HG02938 (cell line): ENCODE measurements around the gene SLFN12L.
"Not testable (repeated sequence)": the region's sequence is repeated elsewhere in the genome, so short reads cannot be mapped to it uniquely, and the experiment has no call there.

Source experiments
- ATAC-seq: cut with Tn5 transposase; IDR thresholded peaks from one replicate; pipeline ENCODE4 v1.9.1; 2021; ENCODE audit warnings: mild to moderate bottlenecking, moderate library complexity; ENCODE audit not compliant: unreplicated experiment

The SLFN12L gene

DNA sequence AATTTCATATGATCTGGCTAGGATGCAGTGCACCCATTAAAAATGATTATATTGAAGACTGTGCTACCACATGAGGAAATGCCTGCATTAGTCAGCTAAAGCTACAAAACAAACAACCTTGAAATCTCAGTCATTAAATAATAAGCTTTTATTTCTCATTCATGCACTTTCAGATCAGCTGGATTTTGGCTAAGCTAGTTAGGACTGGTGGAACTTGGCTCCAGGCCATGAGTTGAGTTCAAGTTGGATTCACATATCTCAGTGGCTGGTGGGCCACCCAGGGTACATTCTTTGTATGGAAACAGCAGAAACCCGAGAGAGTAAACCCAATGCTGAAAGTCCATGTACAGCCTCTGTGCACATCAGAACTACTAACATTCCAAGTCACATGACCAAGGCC is 6.4 kb upstream of the SLFN12L start:
- ATAC-seq: no peak

DNA sequence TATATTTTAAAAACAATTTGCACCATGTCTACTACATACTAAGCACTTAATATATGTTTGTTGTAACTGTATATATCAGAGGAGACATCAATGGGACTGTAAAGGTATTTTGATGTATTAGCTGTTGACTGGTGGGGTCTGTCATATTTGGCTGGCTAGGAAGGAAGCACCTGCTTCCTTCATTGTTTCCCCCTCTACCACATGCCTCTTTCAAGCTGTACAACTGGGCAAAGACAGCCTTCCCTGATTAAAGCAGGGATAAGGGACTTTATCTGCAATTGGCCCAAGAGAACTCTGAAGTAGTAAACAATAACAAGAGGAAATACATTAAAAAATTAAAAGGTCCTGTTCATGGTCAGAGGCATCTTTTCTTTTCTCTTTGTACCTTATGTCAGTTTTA is 5.5 kb upstream of the SLFN12L start:
- no peak for ATAC-seq

DNA sequence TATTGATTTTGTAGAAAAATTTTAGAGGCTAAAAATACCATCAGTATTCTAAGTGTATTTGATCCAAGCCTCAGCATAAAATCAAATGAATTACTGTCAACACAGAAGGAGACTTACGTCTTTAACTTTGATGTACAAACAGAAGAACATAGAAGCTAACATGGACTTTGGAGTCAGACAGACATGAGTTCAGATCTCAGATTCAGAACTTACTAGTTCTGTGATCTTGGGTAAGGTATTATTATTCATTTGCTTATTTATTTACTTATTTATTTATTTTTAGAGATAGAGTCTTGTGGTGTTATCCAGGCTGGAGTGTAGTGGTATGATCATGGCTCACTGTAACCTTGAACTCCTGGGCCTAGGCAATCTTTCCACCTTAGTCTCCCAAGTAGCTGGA is 4.0 kb upstream of the SLFN12L start:
- ATAC-seq: no peak

DNA sequence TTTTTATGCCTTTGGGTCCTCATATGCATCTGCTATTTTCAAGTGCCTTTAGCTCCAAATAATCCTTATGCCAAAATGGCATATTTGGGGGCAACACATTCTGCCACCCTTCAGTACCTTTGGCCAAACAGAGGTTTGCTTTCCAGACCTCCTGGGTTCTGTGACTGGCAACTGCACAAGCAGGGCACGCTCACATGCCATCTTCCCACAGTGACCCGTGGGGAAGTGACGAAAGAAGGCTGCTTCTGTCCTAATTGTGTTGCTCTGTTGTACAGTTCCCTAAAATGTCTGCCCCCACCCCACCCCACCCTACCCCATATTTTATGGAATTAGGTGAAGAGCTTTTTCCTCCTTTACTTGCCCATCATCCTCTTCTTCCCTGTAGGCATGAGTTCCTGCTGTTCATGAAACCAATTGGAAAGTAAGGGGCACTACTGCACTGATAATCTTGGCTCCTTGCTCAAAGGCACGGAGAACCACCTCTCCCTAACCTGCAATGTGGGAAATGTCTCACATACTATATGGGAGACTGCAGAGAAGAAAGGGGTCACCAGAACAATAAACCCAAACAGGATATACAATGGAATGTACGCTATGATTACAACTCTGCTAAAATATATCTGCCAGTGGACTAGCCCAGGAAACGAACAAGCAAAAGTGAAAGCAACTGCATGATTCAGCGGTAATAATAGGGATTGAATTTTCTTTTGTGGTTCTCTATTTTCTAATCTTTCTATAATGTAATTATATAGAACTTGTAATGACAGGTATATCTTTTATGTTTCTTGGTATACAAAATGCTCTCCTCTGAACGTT is 3.3 kb upstream of the SLFN12L start:
- no peak for ATAC-seq

DNA sequence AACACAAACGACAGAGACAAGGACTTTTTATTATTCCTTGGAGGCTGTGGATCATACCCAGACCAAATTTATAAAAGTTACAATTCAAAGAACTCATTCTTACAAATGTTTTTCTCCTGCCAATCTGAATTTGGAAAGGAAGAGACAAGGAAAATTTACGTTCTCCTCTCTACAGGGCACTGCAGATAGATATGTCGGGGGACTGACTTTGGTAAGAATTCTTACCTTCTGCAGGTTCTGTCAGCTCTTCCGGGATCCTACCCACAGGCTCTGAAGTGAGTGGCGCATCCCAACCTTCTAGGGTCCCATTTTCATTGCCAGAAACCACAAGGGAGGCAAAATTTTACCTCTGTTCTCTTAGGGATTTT is 2.2 kb upstream of the SLFN12L start:
- ATAC-seq: no peak

DNA sequence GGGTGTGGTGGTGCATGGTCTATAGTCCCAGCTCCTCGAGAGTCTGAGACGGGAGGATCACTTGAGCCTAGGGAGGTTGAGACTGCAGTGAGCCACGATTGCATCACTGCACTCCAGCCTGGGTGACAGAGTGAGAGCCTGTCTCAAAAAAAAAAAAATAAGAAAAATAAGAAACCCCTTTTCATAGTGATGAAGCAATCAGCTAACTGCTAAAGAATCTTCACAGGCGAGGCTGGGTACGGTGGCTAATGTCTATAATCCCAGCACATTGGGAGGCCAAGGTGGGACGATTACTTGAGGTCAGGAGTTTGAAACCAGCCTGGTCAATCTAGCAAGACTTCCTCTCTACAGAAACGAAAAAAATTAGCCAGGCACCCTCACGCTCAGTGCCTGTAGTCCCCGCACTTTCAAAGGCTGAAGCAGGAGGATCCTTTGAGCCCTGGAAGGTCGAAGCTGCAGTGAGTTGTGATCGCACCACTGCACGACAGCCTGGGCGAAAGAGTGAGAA is 760 bp downstream of the SLFN12L start:
- ATAC-seq: no peak

DNA sequence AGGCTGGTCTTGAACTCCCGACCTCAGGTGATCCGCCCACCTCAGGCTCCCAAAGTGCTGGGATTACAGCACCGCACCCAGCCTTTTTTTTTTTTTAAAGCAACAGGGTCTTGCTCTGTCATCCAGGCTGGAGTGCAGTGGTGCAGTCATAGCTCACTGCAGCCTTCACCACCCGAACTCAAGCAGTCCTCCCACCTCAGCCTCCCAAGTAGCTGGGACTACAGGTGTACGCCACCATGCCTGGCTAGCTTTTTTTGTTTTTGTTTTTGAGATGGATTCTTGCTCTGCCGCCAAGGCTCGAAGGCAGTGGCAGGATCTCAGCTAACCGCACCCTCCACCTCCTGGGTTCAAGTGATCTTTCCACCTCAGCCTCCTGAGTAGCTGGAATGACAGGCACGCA is 2.1 kb downstream of the SLFN12L start:
- not testable (repeated sequence) for ATAC-seq

DNA sequence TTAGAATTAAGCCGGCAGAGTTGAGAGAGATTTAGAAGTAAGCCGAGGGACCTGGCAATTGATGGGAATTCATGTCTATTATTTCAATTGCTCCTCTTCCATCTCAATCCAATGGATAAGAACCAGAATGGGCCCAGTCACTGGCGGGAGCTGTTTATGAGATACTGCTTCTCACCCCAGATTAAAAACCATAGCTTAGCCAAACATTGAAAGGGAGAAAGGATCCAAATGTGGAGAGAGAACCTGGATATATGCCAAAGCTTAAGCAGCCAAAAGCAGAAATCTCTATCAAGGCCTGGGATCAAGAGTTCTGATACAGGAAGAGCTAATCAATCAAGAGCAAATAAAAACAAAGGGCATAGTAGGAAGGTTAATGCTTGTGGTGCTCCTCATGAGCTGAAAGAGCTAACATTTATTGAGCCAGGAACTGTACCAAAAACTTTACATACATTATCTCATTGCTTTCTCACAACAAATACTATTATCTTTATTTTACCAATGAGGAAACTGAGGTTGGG is 2.8 kb downstream of the SLFN12L start:
- ATAC-seq: no peak

DNA sequence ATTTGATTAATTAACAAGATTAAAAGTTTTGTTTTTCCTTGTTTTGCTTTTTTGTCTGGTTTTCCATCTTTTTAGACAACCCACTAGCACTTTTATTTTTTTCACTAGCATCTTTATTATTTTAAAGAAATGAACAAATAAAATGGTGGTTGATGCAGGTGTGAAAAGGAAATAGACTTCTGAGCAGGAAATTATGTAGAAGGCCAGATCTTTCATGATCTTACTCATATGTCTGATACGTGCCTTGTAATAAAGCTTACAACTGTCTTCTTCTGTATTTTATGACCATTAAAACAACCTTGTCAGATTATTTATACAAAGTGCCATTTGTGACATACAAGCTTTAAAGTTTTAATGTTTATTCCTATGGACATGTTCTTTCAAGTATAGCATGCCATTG is 6.3 kb downstream of the SLFN12L start:
- ATAC-seq: no peak

DNA sequence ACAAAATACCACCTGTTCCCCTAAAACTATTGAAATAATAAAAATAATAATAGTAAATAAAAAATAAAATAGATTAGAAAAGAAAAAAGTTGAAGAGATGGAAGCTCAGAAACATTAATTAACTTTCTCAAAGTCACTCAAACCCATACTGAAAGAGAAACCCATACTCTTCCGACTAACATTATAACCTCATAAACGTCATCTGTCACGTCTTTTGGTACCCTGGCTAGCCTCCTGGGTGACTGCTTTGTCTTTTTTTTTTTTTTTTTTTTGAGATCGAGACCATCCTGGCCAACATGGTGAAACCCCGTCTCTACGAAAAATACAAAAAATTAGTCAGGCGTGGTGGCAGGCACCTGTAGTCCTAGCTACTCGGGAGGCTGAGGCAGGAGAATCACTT is 7.6 kb downstream of the SLFN12L start:
- ATAC-seq: no peak

DNA sequence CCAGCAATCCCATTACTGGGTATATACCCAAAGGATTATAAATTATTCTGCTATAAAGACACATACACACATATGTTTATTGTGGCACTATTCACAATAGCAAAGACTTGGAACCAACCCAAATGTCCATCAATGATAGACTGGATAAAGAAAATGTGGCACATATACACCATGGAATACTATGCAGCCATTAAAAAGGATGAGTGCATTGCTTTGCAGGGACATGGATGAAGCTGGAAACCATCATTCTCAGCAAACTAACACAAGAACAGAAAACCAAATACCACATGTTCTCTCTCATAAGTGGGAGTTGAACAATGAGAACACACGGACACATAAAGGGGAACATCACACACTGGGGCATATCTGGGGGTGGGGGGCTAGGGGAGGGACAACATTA is 8.2 kb downstream of the SLFN12L start:
- not testable (repeated sequence) for ATAC-seq

DNA sequence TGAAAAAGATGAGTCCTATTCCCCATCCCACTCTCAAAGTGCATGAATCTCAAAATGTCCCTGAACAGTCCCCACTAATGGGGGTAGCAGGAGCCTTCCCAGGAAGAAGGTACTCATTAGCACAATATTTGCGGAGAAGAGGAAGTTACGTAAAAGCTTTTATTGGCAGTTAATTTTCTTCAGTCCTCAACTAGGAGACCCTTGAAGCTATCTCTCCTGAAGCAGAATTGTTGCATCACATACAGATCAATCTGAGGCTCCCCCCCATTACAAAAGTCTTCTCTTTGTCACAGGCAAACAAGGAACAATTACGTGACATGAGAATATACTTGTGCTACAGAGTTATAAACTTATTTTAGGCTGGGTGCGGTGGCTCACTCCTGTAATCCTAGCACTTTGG is 14.2 kb downstream of the SLFN12L start:
- ATAC-seq: no peak

DNA sequence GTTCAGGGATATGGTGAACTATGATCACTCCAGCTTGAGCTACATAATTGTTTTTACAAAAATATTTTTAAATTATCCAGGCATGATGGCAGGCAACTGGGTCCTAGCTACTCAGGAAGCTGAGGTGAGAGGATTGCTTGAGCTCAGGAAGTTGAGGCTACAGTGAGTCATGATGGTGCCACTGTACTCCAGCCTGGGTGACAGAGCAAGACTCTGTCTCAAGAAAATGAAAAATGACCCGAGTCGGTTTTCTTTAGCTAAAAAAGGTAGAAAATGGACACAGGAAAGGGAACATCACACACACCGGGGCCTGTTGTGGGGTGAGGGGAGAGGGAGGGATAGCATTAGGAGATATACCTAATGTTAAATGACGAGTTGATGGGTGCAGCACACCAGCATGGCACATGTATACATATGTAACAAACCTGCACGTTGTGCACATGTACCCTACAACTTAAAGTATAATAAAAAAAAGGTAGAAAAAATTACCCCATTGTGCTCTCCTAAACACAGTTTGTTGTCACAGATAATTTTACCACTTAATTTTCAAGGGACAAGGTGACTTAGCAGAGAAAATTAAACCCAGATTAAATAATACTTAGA is 15.7 kb downstream of the SLFN12L start:
- not testable (repeated sequence) for ATAC-seq

DNA sequence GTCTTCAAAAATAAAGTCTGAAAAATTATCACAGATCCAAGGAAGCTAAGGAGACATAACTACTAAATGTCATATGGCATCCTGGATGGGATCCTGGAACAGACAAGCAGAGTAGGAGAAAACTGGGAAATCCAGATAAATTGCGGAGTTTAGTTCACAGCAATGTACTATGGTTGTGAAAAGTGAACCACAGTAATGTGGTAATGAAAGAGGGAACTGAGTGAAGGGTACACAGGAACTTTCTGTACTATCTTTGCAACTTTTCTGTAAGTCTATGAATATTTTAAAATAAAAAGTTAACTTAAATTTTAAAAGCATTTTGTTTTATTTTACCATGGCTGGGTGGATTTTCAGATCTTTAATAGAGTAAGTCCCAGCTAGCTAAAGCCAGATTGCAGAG is 16.3 kb downstream of the SLFN12L start:
- no peak for ATAC-seq

DNA sequence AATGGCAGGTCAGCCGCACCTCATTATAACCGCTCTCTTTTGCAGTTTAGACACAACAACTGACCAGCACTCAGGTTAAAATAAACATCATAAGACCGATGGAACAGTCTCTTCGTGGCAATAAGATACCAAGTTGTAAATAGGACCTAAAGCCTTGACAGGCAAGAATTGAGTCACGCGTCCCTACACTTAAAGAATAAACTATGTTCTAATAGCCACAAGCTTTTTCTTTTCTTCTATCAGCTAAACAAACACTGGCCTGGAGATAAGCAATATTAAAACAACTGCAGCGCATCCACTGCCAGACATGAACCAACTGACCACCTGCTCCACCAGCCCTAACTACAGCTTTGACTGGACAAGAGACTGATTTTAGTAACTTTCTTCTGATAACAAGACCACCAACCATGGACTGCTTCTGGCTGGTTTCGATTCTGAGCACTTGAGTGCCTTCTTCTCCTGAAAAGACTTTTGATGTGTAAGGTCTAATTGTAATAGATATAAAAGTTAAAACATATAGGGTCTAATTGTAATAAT is 17.5 kb downstream of the SLFN12L start:
- ATAC-seq: no peak

DNA sequence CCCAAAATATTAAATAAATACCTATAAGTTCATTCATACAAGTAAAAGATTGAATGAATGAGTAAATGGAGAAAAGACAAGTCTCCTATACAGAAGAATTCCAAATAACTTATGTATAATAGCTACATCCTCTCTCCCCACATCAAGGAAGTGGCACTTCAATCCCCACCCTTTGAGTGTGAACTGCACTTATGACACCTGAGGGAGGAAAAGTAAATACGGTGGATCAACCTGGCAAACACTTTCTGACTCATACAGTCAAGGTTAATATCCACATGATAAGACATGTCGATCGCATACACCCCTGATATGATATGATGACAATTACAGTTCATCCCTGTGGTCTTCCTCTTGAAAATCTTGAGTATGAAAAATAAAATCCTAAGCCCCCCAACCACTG is 18.0 kb downstream of the SLFN12L start:
- ATAC-seq: no peak

DNA sequence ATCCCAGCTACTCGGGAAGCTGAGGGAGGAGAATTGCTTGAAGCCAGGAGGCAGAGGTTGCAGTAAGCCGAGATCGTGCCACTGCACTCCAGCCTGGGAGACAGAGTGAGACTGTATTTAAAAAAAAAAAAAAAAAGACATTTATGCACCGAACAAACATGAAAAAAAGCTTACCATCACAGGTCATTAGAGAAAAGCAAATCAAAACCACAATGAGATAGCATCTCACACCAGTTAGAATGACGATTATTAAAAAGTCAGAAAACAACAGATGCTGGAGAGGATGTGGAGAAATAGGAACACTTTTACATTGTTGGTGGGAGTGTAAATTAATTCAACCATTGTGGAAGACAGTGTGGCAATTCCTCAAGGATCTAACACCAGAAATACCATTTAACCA is 19.0 kb downstream of the SLFN12L start:
- ATAC-seq: not testable (repeated sequence)

DNA sequence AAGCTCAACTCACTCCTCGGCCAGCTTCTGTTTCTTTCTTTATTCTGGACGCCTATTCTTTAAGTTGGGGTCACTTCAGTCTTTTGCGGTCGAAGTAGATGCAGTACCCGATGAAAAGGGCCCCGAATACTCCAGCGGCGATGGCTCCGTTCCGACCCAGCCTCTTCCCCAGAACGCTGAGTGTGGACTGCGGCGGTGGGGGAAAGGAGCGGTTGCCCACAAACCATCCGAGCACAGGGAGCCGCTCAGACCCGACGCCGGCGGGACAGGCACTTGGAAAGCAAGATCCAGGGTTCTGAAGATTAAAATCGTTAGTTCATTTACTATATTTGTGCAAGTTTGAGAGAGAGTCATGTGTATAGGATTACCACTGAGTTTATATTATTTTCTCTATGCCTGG is 22.5 kb downstream of the SLFN12L start:
- ATAC-seq: no peak

DNA sequence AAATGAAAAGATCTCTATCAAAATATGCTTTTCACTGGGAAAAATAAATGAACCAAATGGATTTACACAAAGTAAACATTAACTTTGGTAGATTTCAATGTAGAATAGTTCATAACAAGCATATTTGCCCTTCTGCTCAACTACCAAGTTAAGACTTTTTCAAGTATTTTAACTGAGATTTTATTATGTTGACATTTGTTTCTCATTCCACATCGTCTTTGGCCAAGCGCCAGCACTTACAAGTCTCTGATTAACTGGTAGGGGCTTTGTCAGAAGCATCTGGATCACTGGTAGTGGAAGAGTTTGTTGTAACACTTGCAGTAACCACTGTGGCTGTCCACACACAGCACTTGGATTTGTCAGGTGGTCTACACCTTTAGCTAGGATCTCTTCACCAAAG is 22.9 kb downstream of the SLFN12L start:
- no peak for ATAC-seq

DNA sequence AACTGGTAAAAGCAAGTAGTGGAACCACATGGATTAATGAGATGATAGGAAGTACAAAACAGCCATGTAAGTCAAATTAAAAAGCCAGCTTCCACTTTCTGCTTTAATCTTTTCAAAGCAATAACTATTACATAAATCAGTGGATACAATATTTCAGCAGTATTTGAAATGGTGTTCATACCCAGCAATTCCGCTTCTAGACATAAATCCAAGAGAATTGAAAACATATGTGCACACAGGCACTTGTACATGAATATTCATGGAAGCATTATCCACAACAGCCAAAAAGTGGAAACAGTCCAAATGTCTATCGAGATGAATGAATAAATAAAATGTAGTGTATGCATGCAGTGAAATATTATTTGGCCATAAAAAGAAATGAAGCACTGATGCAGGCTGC is 27.4 kb downstream of the SLFN12L start:
- no peak for ATAC-seq

DNA sequence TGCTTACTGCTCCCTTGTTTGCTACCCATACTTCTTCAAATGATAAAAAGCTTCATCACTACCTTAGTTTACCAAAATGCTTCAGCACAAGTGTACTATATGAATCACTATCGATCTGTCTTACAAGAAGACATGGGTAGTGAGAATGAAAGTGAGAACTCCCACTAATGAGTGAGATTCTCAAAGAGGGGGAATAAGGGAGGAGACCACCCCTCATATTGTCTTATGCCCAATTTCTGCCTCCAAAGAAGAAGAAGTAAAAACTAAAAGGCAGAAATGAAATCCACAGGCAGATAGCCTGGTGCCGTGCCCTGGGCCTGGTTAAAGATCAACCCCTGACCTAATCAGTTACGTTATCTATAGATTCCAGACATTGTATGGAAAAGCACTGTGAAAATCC is 29.8 kb downstream of the SLFN12L start:
- not testable (repeated sequence) for ATAC-seq

DNA sequence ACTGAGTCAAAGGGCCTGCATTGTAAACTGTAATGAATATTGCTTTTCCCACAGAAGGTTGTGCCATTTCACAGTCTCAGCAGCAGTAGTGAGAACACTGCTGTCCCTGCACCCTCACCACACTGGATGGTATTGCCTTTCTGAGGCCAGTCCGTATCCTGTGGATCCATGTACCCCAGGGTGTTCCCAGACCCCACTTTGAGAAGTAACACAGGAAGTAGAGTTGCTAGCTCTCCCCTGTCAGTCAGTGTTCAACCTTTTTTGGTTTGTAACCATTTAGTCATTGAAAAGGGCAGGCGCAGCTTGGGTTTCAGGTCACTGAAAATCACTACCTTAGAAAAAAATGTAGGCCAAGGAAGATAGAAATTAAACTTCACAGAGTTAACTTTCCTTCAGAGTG is 37.9 kb downstream of the SLFN12L start:
- no peak for ATAC-seq
